Vagina (tissue), 2 donors: ENCODE results near the gene HDGFL2.

Experiments used
- CTCF ChIP-seq, 3 experiments: fragments of 450-650 bp in 2 of 3; fragments of 200-600 bp in 1 of 3; sonication (generic) in 1 of 3; IDR thresholded peaks; one replicate each; pipeline ENCODE4 v1.5.1; 2017 to 2019; ENCODE audit warnings: antibody characterized with exemption in 3 of 3, mild to moderate bottlenecking in 2 of 3, moderate library complexity in 2 of 3
- POLR2A ChIP-seq, 2 donors: fragments of 450-650 bp; IDR thresholded peaks; one replicate each; pipeline ENCODE4 v1.6.1; 2017; ENCODE audit warnings: antibody characterized with exemption in 2 of 2, mild to moderate bottlenecking in 2 of 2, moderate library complexity in 2 of 2
- POLR2AphosphoS5 ChIP-seq, 2 donors: sonication (generic); formaldehyde crosslinking; IDR thresholded peaks; one replicate each; pipeline ENCODE4 v1.9.0; 2017; ENCODE audit warnings: antibody characterized with exemption in 2 of 2, mild to moderate bottlenecking in 2 of 2, low read depth in 1 of 2; ENCODE audit not compliant: insufficient read depth in 1 of 2

GRCh38 chr19:4542896-4543841 lies 71.1 kb downstream of the HDGFL2 start:
- no peak for TF ChIP-seq POLR2A (IDR thresholded peaks at IDR 0.05)
- no peak for TF ChIP-seq CTCF (IDR thresholded peaks at IDR 0.05)
- no peak for TF ChIP-seq POLR2AphosphoS5 (IDR thresholded peaks at IDR 0.05; ENCODE audit: insufficient read depth in 1 of 2, low read depth in 1 of 2)
